Measurements from ENCODE around the gene INSM1.
A peak's percentile ranks its signal among the peaks of the same experiment; 100 is the strongest.

The INSM1 gene

DNA sequence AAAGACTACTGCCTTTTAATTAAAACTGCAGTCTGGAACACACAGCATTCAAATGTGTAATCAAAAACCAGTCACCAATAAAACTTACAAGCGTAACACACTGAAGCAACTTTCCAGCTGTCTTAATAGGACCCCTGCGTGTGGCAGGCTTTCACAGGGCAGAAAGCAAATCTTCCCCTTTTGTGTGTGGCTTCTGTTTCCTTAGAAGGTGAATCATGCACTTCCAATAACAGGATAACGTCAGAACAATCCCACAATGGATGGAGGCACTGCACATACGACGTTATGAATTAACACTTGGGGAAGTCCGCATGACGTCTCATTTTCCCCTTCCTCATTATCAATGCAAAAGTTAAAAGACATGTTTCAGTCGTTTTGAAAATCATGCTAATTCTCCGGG is 44.8 kb downstream of the INSM1 start:
- in situ Hi-C loops (cut with HindIII; ENCODE audit: low sequenced_read_pairs), result no loop called here
- TF ChIP-seq, protein P1, sequence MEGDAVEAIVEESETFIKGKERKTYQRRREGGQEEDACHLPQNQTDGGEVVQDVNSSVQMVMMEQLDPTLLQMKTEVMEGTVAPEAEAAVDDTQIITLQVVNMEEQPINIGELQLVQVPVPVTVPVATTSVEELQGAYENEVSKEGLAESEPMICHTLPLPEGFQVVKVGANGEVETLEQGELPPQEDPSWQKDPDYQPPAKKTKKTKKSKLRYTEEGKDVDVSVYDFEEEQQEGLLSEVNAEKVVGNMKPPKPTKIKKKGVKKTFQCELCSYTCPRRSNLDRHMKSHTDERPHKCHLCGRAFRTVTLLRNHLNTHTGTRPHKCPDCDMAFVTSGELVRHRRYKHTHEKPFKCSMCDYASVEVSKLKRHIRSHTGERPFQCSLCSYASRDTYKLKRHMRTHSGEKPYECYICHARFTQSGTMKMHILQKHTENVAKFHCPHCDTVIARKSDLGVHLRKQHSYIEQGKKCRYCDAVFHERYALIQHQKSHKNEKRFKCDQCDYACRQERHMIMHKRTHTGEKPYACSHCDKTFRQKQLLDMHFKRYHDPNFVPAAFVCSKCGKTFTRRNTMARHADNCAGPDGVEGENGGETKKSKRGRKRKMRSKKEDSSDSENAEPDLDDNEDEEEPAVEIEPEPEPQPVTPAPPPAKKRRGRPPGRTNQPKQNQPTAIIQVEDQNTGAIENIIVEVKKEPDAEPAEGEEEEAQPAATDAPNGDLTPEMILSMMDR (IDR thresholded peaks at IDR 0.05; ENCODE audit: low read depth, low read length, missing control alignments), result no peak
- peak; percentile 53 for DNase-seq (ENCODE audit: low read depth)
- no peak overlapping the region for H3K4me3 ChIP-seq (ENCODE audit: low read depth, low read length)

DNA sequence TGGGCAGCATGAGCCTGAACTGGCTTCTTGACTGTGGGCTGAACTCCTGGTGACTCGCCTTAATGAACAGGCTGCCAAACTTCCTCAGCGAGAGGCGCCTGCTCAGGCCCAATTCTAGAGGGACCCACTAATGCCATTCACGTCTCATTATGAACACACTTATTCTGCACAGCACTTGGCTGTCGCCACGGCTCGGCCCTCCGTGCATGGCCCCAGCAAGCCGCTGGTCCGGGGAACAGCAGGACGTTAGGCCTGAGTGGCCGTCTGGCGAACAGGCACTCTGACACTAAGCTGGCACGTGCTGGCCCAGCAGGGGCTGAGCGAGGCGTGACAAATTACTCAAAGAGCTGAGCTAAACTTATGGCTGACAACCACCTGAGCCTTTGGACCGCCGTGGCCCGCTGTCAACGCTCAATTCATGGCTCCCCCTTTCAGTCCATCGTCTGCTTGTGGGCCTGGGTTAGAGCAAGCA is 45.9 kb downstream of the INSM1 start:
- TF ChIP-seq, protein P1 (IDR thresholded peaks at IDR 0.05; ENCODE audit: low read depth, low read length, missing control alignments), result no peak
- H3K4me3 ChIP-seq (ENCODE audit: low read depth, low read length), result no peak overlapping the region
- in situ Hi-C loops (cut with HindIII; ENCODE audit: low sequenced_read_pairs), result no loop called here
- no peak for DNase-seq (ENCODE audit: low read depth)

DNA sequence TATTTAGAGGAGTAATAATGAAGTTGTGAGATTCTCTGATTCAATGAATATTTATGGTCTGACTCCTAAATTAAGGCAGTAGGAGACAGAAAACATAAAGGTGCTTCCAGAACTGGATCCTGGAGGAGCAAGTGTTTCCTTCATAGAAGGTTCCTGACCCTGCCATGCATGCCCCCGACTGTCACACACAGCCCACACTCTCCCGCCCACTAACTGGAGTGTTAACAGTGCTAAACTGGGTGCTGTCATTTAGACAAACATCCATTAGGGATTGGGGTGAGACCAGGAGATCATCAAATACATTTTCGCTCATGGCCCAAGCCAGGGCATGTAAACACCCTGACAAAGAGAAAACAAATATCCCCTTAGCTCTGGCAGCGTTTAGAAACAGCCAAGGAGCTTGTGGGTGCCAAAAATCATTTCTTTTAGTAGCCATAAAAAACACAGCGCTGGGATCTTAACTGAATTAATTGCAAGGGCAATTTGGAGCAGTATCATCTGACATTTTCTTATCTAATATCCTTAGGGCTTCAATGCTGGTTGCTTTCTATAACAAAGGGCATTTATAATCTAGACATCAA is 46.8 kb downstream of the INSM1 start:
- TF ChIP-seq, protein P1 (IDR thresholded peaks at IDR 0.05; ENCODE audit: low read depth, low read length, missing control alignments), result no peak
- H3K4me3 ChIP-seq (ENCODE audit: low read depth, low read length), result no peak overlapping the region
- DNase-seq (ENCODE audit: low read depth), result no peak
- in situ Hi-C loops (cut with HindIII; ENCODE audit: low sequenced_read_pairs), result no loop called here

DNA sequence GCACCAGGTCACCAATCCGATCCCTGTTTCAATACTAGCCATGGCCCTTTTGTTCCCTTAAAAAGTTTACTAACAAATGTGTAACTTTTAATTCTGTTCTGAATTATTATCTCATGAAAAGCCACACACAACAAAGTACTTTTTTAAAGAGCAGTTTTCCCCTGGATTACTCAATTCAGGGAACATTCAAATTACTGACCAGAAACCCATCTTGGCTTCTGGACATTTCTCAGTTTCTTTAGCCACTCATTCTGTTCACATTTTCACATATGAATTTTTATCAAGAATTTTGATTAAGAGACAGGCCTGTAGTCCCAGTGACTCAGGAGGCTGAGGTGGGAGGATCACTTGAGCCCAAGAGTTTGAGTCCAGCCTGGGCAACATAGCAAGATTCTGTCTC is 47.4 kb downstream of the INSM1 start:
- TF ChIP-seq, protein P1 (IDR thresholded peaks at IDR 0.05; ENCODE audit: low read depth, low read length, missing control alignments), result no peak
- in situ Hi-C loops (cut with HindIII; ENCODE audit: low sequenced_read_pairs), result no loop called here
- no peak overlapping the region for H3K4me3 ChIP-seq (ENCODE audit: low read depth, low read length)
- DNase-seq (ENCODE audit: low read depth), result no peak

- H3K4me3 ChIP-seq (ENCODE audit: low read depth, low read length), result no peak overlapping the region
- DNase-seq (ENCODE audit: low read depth), result no peak
- in situ Hi-C loops (cut with HindIII; ENCODE audit: low sequenced_read_pairs), result no loop called here
- TF ChIP-seq, protein P1 (IDR thresholded peaks at IDR 0.05; ENCODE audit: low read depth, low read length, missing control alignments), result no peak
Observed at GRCh38 chr20:20417876-20418676, 50.2 kb downstream of the INSM1 start.
